ENCODE measurements around the gene CHTF18.

Gene CHTF18

GRCh38 chr16:794853-795466 lies 6.5 kb downstream of the CHTF18 start:
- no peak for DNase-seq

- DNase-seq: no peak
Observed at GRCh38 chr16:795580-796229, 7.3 kb downstream of the CHTF18 start.

GRCh38 chr16:796296-797119 lies 8.1 kb downstream of the CHTF18 start:
- DNase-seq: no peak

- DNase-seq: no peak
Observed at GRCh38 chr16:797120-797420, 8.7 kb downstream of the CHTF18 start.

- DNase-seq: no peak
Observed at GRCh38 chr16:797686-798085, 9.3 kb downstream of the CHTF18 start.

GRCh38 chr16:798666-799065 lies 10.2 kb downstream of the CHTF18 start:
- no peak for DNase-seq

GRCh38 chr16:799111-799947 lies 10.9 kb downstream of the CHTF18 start:
- no peak for DNase-seq

- no peak for DNase-seq
Observed at GRCh38 chr16:799948-800833, 11.8 kb downstream of the CHTF18 start, which contains the start of gene GNG13. Gene GNG13, minus strand, starts transcription at chr16:800734. Its CDS starts 1,657 bp downstream, at chr16:799077.

GRCh38 chr16:800834-801511 lies 12.6 kb downstream of the CHTF18 start:
- DNase-seq: no peak

GRCh38 chr16:801584-802363 lies 13.4 kb downstream of the CHTF18 start:
- no peak for DNase-seq

- no peak for DNase-seq
Observed at GRCh38 chr16:802461-802860, 14.0 kb downstream of the CHTF18 start.

- no peak for DNase-seq
Observed at GRCh38 chr16:802914-803753, 14.7 kb downstream of the CHTF18 start.

GRCh38 chr16:803754-804080 lies 15.3 kb downstream of the CHTF18 start:
- no peak for DNase-seq

GRCh38 chr16:804193-805048 lies 16.0 kb downstream of the CHTF18 start:
- DNase-seq: no peak

- DNase-seq: no peak
Observed at GRCh38 chr16:805474-805873, 17.1 kb downstream of the CHTF18 start.

GRCh38 chr16:807347-808084 lies 19.1 kb downstream of the CHTF18 start:
- peak; percentile 85 for DNase-seq

- DNase-seq: no peak
Observed at GRCh38 chr16:808085-808386, 19.6 kb downstream of the CHTF18 start.

GRCh38 chr16:813204-813915 lies 24.9 kb downstream of the CHTF18 start:
- DNase-seq: peak; percentile 36
